H1 (cell line): Measurements from ENCODE around the gene PC. TPM values are rescaled to one million over a fixed set of nuclear protein-coding genes. Genes with fewer than 3 reads are reported as not detected.
A peak's percentile ranks its signal among the peaks of the same experiment; 100 is the strongest.

Experiments used
- CTCF ChIA-PET: fragments of 300-600 bp; sonication (Branson Sonifier 250); formaldehyde crosslinking; loops from one replicate; lab custom pipeline; 2021; ENCODE audit not compliant: partially characterized antibody; lab: Charles Lee
- POLR2A ChIA-PET: fragments of 300-600 bp; sonication (Branson Sonifier 250); formaldehyde crosslinking; loops from one replicate; lab custom pipeline; 2021; ENCODE audit warnings: inconsistent platforms; ENCODE audit not compliant: partially characterized antibody; lab: Charles Lee
- DNase-seq, 2 experiments: peaks; one replicate each; pipeline versions ENCODE4 v3.0.0 to v3.0.0-alpha.2; 2010 to 2022; ENCODE audit warnings: low spot score in 2 of 2, low read depth in 1 of 2, mixed read lengths in 1 of 2
- FAIRE-seq: peaks from 2 replicates; lab custom pipeline; 2011; peaks lifted over from hg19 to GRCh38; lab: Jason Lieb, UNC
- H2AFZ ChIP-seq: 2 replicates; pipeline ENCODE4 v1.8.1; 2012; ENCODE audit warnings: low read length, inconsistent platforms
- H2AK5ac ChIP-seq: 2 replicates; pipeline ENCODE4 v1.6.1; 2013; ENCODE audit warnings: low read depth, low read length
- H2BK120ac ChIP-seq: replicated peaks from 2 replicates; pipeline ENCODE3; 2013; ENCODE audit warnings: low read depth, low read length, inconsistent platforms
- H2BK12ac ChIP-seq: 2 replicates; pipeline ENCODE4 v1.6.1; 2013; ENCODE audit warnings: low read depth, low read length
- H2BK15ac ChIP-seq: 2 replicates; pipeline ENCODE4 v1.6.1; 2013; ENCODE audit warnings: low read length
- H2BK20ac ChIP-seq: 2 replicates; pipeline ENCODE4 v1.6.1; 2013; ENCODE audit warnings: low read length
- H2BK5ac ChIP-seq: 2 replicates; pipeline ENCODE4 v1.6.1; 2013; ENCODE audit warnings: low read depth, low read length
- H3K14ac ChIP-seq: 2 replicates; pipeline ENCODE4 v1.6.1; 2013; ENCODE audit warnings: inconsistent platforms; ENCODE audit not compliant: insufficient read length
- H3K18ac ChIP-seq: 2 replicates; pipeline ENCODE4 v1.6.1; 2013; ENCODE audit warnings: low read length; ENCODE audit errors: extremely low read depth
- H3K23ac ChIP-seq: 2 replicates; pipeline ENCODE4 v1.6.1; 2013; ENCODE audit warnings: inconsistent platforms; ENCODE audit not compliant: insufficient read length
- H3K23me2 ChIP-seq: 2 replicates; pipeline ENCODE4 v1.6.1; 2013; ENCODE audit warnings: low read depth, low read length
- H3K27ac ChIP-seq: 2 replicates; pipeline ENCODE4 v1.6.1; 2011; ENCODE audit warnings: low read depth, low read length, inconsistent platforms
- H3K27me3 ChIP-seq, 4 experiments: replicated peaks in 1 of 4; 1 replicate in 1 of 4; 2 replicates in 3 of 4; pipeline versions ENCODE4 v1.6.1 to v1.8.1; 2011 to 2013; ENCODE audit warnings: low read length in 3 of 4, mild to moderate bottlenecking in 3 of 4, inconsistent platforms in 2 of 4, mixed read lengths in 2 of 4, moderate library complexity in 1 of 4; ENCODE audit not compliant: control insufficient read depth in 3 of 4, insufficient read depth in 3 of 4; ENCODE audit errors: extremely low read depth in 1 of 4
- H3K36me3 ChIP-seq, 4 experiments: 2 replicates each; pipeline versions ENCODE4 v1.6.1 to v1.8.1; 2011 to 2013; ENCODE audit warnings: mild to moderate bottlenecking in 4 of 4, low read length in 3 of 4, moderate library complexity in 2 of 4, control low read depth in 1 of 4, inconsistent platforms in 1 of 4; ENCODE audit not compliant: insufficient read depth in 4 of 4, control insufficient read depth in 2 of 4
- H3K4ac ChIP-seq: replicated peaks from 2 replicates; pipeline ENCODE3; 2013; ENCODE audit warnings: low read length, low read depth, mixed read lengths, inconsistent platforms; ENCODE audit not compliant: insufficient read length
- H3K4me1 ChIP-seq, 4 experiments: replicated peaks in 1 of 4; 1 replicate in 1 of 4; 2 replicates in 3 of 4; pipeline versions ENCODE4 v1.6.1 to v1.8.1; 2011 to 2013; ENCODE audit warnings: low read length in 3 of 4, inconsistent platforms in 2 of 4, mixed read lengths in 1 of 4; ENCODE audit not compliant: insufficient read depth in 4 of 4, control insufficient read depth in 3 of 4
- H3K4me2 ChIP-seq, 2 experiments: 2 replicates each; pipeline versions ENCODE4 v1.6.1 to v1.8.1; 2011 to 2013; ENCODE audit warnings: low read depth in 2 of 2, low read length in 2 of 2, control low read depth in 1 of 2, inconsistent platforms in 1 of 2, mild to moderate bottlenecking in 1 of 2; ENCODE audit not compliant: insufficient read depth in 1 of 2
- H3K4me3 ChIP-seq, 4 experiments: fragments of 200-600, 300-600 bp in 1 of 4; sonication (generic), shearing (Covaris generic), sonication (Bioruptor Twin) in 1 of 4; 2 replicates each; pipeline versions ENCODE4 v1.5.1 to v1.8.1; 2011 to 2016; ENCODE audit warnings: low read length in 4 of 4, low read depth in 3 of 4, control low read depth in 2 of 4, inconsistent platforms in 2 of 4, mild to moderate bottlenecking in 2 of 4, mixed read lengths in 1 of 4, moderate library complexity in 1 of 4; ENCODE audit not compliant: insufficient read depth in 2 of 4; ENCODE audit errors: extremely low read depth in 1 of 4
- H3K56ac ChIP-seq: replicated peaks from 2 replicates; pipeline ENCODE3; 2013; ENCODE audit warnings: low read depth, mild to moderate bottlenecking, mixed read lengths, low read length, inconsistent platforms; ENCODE audit not compliant: insufficient read length
- H3K79me1 ChIP-seq: 2 replicates; pipeline ENCODE4 v1.6.1; 2013; ENCODE audit warnings: low read depth, low read length, control low read depth
- H3K79me2 ChIP-seq, 2 experiments: 2 replicates each; pipeline versions ENCODE4 v1.6.1 to v1.8.1; 2012 to 2013; ENCODE audit warnings: low read length in 2 of 2, mild to moderate bottlenecking in 2 of 2, inconsistent platforms in 1 of 2; ENCODE audit not compliant: insufficient read depth in 2 of 2, control insufficient read depth in 1 of 2
- H3K9ac ChIP-seq, 4 experiments: replicated peaks in 1 of 4; 1 replicate in 1 of 4; 2 replicates in 3 of 4; pipeline versions ENCODE4 v1.6.1 to v1.8.1; 2011 to 2013; ENCODE audit warnings: low read depth in 3 of 4, low read length in 3 of 4, control low read depth in 2 of 4, mild to moderate bottlenecking in 2 of 4, moderate library complexity in 2 of 4, inconsistent platforms in 1 of 4; ENCODE audit errors: extremely low read depth in 1 of 4
- H3K9me3 ChIP-seq, 2 experiments: 2 replicates each; pipeline versions ENCODE4 v1.6.1 to v1.8.1; 2012 to 2013; ENCODE audit warnings: mild to moderate bottlenecking in 2 of 2, moderate library complexity in 2 of 2, control low read depth in 1 of 2, inconsistent platforms in 1 of 2, low read depth in 1 of 2, low read length in 1 of 2, mixed read lengths in 1 of 2; ENCODE audit not compliant: insufficient read depth in 2 of 2
- H4K20me1 ChIP-seq, 2 experiments: replicated peaks in 1 of 2; 2 replicates each; pipeline versions ENCODE3 to v1.8.1; 2011 to 2013; ENCODE audit warnings: inconsistent platforms in 2 of 2, low read length in 2 of 2, mild to moderate bottlenecking in 1 of 2; ENCODE audit not compliant: insufficient read depth in 2 of 2, control insufficient read depth in 1 of 2
- H4K5ac ChIP-seq: 2 replicates; pipeline ENCODE4 v1.6.1; 2013; ENCODE audit warnings: low read length, low read depth, mixed read lengths, inconsistent platforms; ENCODE audit not compliant: insufficient read length
- H4K8ac ChIP-seq: 2 replicates; pipeline ENCODE4 v1.8.0; 2013; ENCODE audit warnings: mild to moderate bottlenecking, moderate library complexity, low read length, inconsistent platforms; ENCODE audit not compliant: insufficient read depth; ENCODE audit errors: extremely low read depth
- H4K91ac ChIP-seq: replicated peaks from 2 replicates; pipeline ENCODE3; 2013; ENCODE audit warnings: low read length, mixed read lengths, inconsistent platforms; ENCODE audit not compliant: insufficient read length
- BCL11A ChIP-seq, 2 experiments: IDR thresholded peaks; one replicate each; pipeline ENCODE4 v1.6.1; 2011; ENCODE audit warnings: low read depth in 2 of 2, low read length in 2 of 2, mild to moderate bottlenecking in 2 of 2
- JUN ChIP-seq: IDR thresholded peaks from 2 replicates; pipeline ENCODE4 v1.6.1; 2011; ENCODE audit warnings: low read depth, mild to moderate bottlenecking, improper control_type of control experiment, low read length
- JUND ChIP-seq: IDR thresholded peaks from 2 replicates; pipeline ENCODE4 v1.6.1; 2011; ENCODE audit warnings: mild to moderate bottlenecking, improper control_type of control experiment, low read length
- POLR2AphosphoS5 ChIP-seq: IDR thresholded peaks from 2 replicates; pipeline ENCODE4 v1.6.1; 2011; ENCODE audit warnings: low read depth, low read length
- WGBS, 2 experiments: shearing (Covaris generic) in 1 of 2; methylation state at CpG; one replicate each; pipeline versions ENCODE4 v1.1.6 to v1.1.7; 2013 to 2015; ENCODE audit warnings: low lambda C conversion rate in 2 of 2, mixed read lengths in 2 of 2, inconsistent platforms in 1 of 2, low coverage in 1 of 2, missing lambda C conversion rate in 1 of 2; ENCODE audit not compliant: insufficient replicate concordance in 2 of 2, insufficient coverage in 1 of 2, insufficient read length in 1 of 2; ENCODE audit errors: extremely low coverage in 1 of 2, missing lambda C conversion rate in 1 of 2; 5-methylcytosine and 5-hydroxymethylcytosine counted together
- polyA plus RNA-seq, 7 experiments: library from polyadenylated mRNA; depleted of rRNA in 3 of 7; stranded (reverse) in 5 of 7; unstranded in 2 of 7; fragments of >200 nt in 5 of 7; fragments of 200-250 nt in 2 of 7; gene quantifications; 1 replicate in 5 of 7; 2 replicates in 1 of 7; 4 replicates in 1 of 7; pipeline versions ENCODE4 v1.2.1 to v1.2.3, GENCODE V29; 2011 to 2013; ENCODE audit warnings: missing spikeins in 2 of 7, mixed read lengths in 2 of 7
- total RNA-seq: library from RNA; stranded (reverse); fragmentation: NEBNext Ultra II Directional; extraction: Animal tissue kit (Norgen Biotek cat#: 25700); gene quantifications from 2 replicates; pipeline ENCODE4 v1.2.1, GENCODE V29; 2021

The PC gene
- total and polyA plus RNA-seq, 2 of the 8 experiments (the other 6 are each of a cell fraction or from before 2014, with no cell fraction given): 11.5 to 27.5 TPM

- no peak overlapping the region for H4K91ac ChIP-seq
- no peak overlapping the region for H3K4me3 ChIP-seq
- H3K9me3 ChIP-seq: no peaks in the 10 kb centered on the region
- H3K23ac ChIP-seq: no peak overlapping the region
- H3K79me2 ChIP-seq: no peaks in the 10 kb centered on the region
- FAIRE-seq (no peak), DNase-seq (no peak)
- no peaks in the 10 kb centered on the region for H3K27me3 ChIP-seq
- H2AK5ac ChIP-seq: peak overlapping the region; percentile 70
- peak overlapping the region; percentile 78; the same call in 1 of the 2 replicates for H2BK12ac ChIP-seq
- no peak overlapping the region for H2AFZ ChIP-seq
- peak overlapping the region; percentile 90; the same call in 1 of the 2 replicates for H2BK15ac ChIP-seq
- H3K4ac ChIP-seq: no peak overlapping the region
- TF ChIP-seq BCL11A (IDR thresholded peaks at IDR 0.05; ENCODE audit: low read depth in 2 of 2, low read length in 2 of 2) (no peak), JUND (no peak), POLR2AphosphoS5 (no peak), JUN (no peak)
- no peak overlapping the region for H3K9ac ChIP-seq
- no peak overlapping the region for H4K5ac ChIP-seq
- H3K27ac ChIP-seq: no peak overlapping the region
- 0 out of 2 replicates have a peak overlapping the region, but pooled peaks have one; percentile 87 for H2BK20ac ChIP-seq
- H3K18ac ChIP-seq: no peak overlapping the region
- H3K14ac ChIP-seq: no peak overlapping the region
- H3K56ac ChIP-seq: no peak overlapping the region
- no peaks in the 10 kb centered on the region for H3K36me3 ChIP-seq
- peak overlapping the region in 1 of 2 experiments; percentile 63; a peak in 1 of 4 replicates for H3K4me2 ChIP-seq
- no peaks in the 10 kb centered on the region for H4K20me1 ChIP-seq
- H3K4me1 ChIP-seq: peaks cover 2 to 24% (median 13%) of the 10 kb centered on the region in 4 experiments
- no peak overlapping the region for H4K8ac ChIP-seq
- ChIA-PET POLR2A (no interaction called here), CTCF (interaction anchor here (1.0 to 5.2 kb wide), 2 partner anchors 12 to 27 kb away, joined by 3 to 27 read pairs; no protein-coding TSS in a partner anchor)
- H2BK120ac ChIP-seq: peak overlapping the region; percentile 48
- no peaks in the 10 kb centered on the region for H3K23me2 ChIP-seq
- H2BK5ac ChIP-seq: peak overlapping the region; percentile 68; the same call in 1 of the 2 replicates
- 100% methylated on average over 4 of the region's 4 CpGs; no CpG with 5 or more reads in 1 of the 2 experiments for WGBS, 2 experiments
- no peaks in the 10 kb centered on the region; the same call in 1 of the 2 replicates for H3K79me1 ChIP-seq
Measured at GRCh38 chr11:66905631-66906030, 52.6 kb downstream of the PC start.
